ENCODE measurements around the gene UBD. TPM values are rescaled to one million over a fixed set of nuclear protein-coding genes. Genes with fewer than 3 reads are reported as not detected.

The UBD gene
- 10 to 100 TPM in 1 of 2 donors, under 1 TPM in 1; 0.86 to 10.3 TPM for total RNA-seq

GRCh38 chr6:29559524-29560287 is at the start of gene UBD:
Gene UBD (minus strand): TSS chr6:29559732. CDS start chr6:29559701, 31 bp downstream.
- Histone ChIP-seq H3K36me3 (no peaks in the 10 kb centered on the region), H3K4me3 (no peak within 1 kb of the TSS), H3K4me1 (no peaks in the 10 kb centered on the region), H3K9ac (ENCODE audit: low read depth in 2 of 2, low read length in 2 of 2) (no peak within 1 kb of the TSS), H3K27ac (no peak within 1 kb of the TSS), H3K9me3 (no peaks in the 10 kb centered on the region), H3K27me3 (peaks cover 2% of the 10 kb centered on the region)
- DNase-seq: no peak
- intact Hi-C loops (cut with DNase I): no loop called here
- no peak for TF ChIP-seq CTCF (IDR thresholded peaks at IDR 0.05)

- intact Hi-C loops (cut with DNase I): no loop called here
- DNase-seq: no peak
- TF ChIP-seq CTCF (IDR thresholded peaks at IDR 0.05): no peak
- Histone ChIP-seq H3K4me1 (no peaks in the 10 kb centered on the region), H3K27ac (no peak overlapping the region), H3K4me3 (no peak overlapping the region), H3K36me3 (no peaks in the 10 kb centered on the region), H3K9me3 (no peaks in the 10 kb centered on the region), H3K9ac (ENCODE audit: low read depth in 2 of 2, low read length in 2 of 2) (no peak overlapping the region), H3K27me3 (no peaks in the 10 kb centered on the region)
These were observed 48.6 kb upstream of the UBD start for GRCh38 chr6:29608131-29608530.

- no peak for DNase-seq
- H3K4me3 ChIP-seq: no peak overlapping the region
- no peaks in the 10 kb centered on the region for H3K27me3 ChIP-seq
- H3K4me1 ChIP-seq: no peaks in the 10 kb centered on the region
- intact Hi-C loops (cut with DNase I): no loop called here
- no peak overlapping the region for H3K9ac ChIP-seq (ENCODE audit: low read depth in 2 of 2, low read length in 2 of 2)
- H3K27ac ChIP-seq: no peak overlapping the region
- no peaks in the 10 kb centered on the region for H3K36me3 ChIP-seq
- no peak for TF ChIP-seq CTCF (IDR thresholded peaks at IDR 0.05)
- H3K9me3 ChIP-seq: no peaks in the 10 kb centered on the region
These were observed 44.4 kb upstream of the UBD start for GRCh38 chr6:29603930-29604329.

GRCh38 chr6:29603456-29603855 is 43.9 kb upstream of the UBD start:
- Histone ChIP-seq H3K9me3 (no peaks in the 10 kb centered on the region), H3K4me1 (no peaks in the 10 kb centered on the region), H3K4me3 (no peak overlapping the region), H3K27ac (no peak overlapping the region), H3K9ac (ENCODE audit: low read depth in 2 of 2, low read length in 2 of 2) (no peak overlapping the region), H3K27me3 (no peaks in the 10 kb centered on the region), H3K36me3 (no peaks in the 10 kb centered on the region)
- no peak for TF ChIP-seq CTCF (IDR thresholded peaks at IDR 0.05)
- no peak for DNase-seq
- intact Hi-C loops (cut with DNase I): no loop called here

GRCh38 chr6:29602564-29603361 is 43.2 kb upstream of the UBD start:
- Histone ChIP-seq H3K9ac (ENCODE audit: low read depth in 2 of 2, low read length in 2 of 2) (no peak overlapping the region), H3K4me3 (no peak overlapping the region), H3K9me3 (no peaks in the 10 kb centered on the region), H3K27me3 (no peaks in the 10 kb centered on the region), H3K27ac (no peak overlapping the region), H3K36me3 (no peaks in the 10 kb centered on the region), H3K4me1 (no peaks in the 10 kb centered on the region)
- intact Hi-C loops (cut with DNase I): no loop called here
- TF ChIP-seq CTCF (IDR thresholded peaks at IDR 0.05): no peak
- no peak for DNase-seq

Measured in colonic mucosa (tissue), 4 donors.